Fibroblast of skin of abdomen (primary cell): Measurements from ENCODE around the gene NMNAT1.
A peak's percentile ranks its signal among the peaks of the same experiment; 100 is the strongest.
"Not testable (repeated sequence)": the region's sequence is repeated elsewhere in the genome, so short reads cannot be mapped to it uniquely, and the experiment has no call there.

ENCODE experiments used
- DNase-seq: peaks from one replicate; pipeline ENCODE4 v3.0.0-alpha.2; 2013

NMNAT1 gene

GRCh38 chr1:9920606-9921005, 22.7 kb upstream of the NMNAT1 start:
- no peak for DNase-seq

GRCh38 chr1:9922342-9922741, 20.9 kb upstream of the NMNAT1 start:
- DNase-seq = no peak

- DNase-seq = no peak
Observed at GRCh38 chr1:9927259-9927658, 16.0 kb upstream of the NMNAT1 start.

GRCh38 chr1:9929431-9930385, 13.6 kb upstream of the NMNAT1 start:
- DNase-seq = no peak

- DNase-seq = peak; percentile 51
Observed at GRCh38 chr1:9942399-9942938, 806 bp upstream of the NMNAT1 start.

GRCh38 chr1:9946315-9946714, 3.0 kb downstream of the NMNAT1 start:
- DNase-seq = no peak

GRCh38 chr1:9957726-9958125, 14.5 kb downstream of the NMNAT1 start:
- no peak for DNase-seq

GRCh38 chr1:9960011-9960410, 16.7 kb downstream of the NMNAT1 start:
- DNase-seq = no peak

- no peak for DNase-seq
Observed at GRCh38 chr1:9960706-9961562, 17.7 kb downstream of the NMNAT1 start.

GRCh38 chr1:9984253-9984652, 41.0 kb downstream of the NMNAT1 start:
- no peak for DNase-seq

GRCh38 chr1:9985001-9985400, 41.7 kb downstream of the NMNAT1 start:
- no peak for DNase-seq

- no peak for DNase-seq
Observed at GRCh38 chr1:9989773-9990172, 46.5 kb downstream of the NMNAT1 start.

GRCh38 chr1:9990944-9991343, 47.7 kb downstream of the NMNAT1 start:
- DNase-seq = no peak

GRCh38 chr1:9992910-9993309, 49.6 kb downstream of the NMNAT1 start:
- no peak for DNase-seq

GRCh38 chr1:9993561-9994075, 50.3 kb downstream of the NMNAT1 start:
- DNase-seq = no peak

GRCh38 chr1:9996624-9997582, 53.6 kb downstream of the NMNAT1 start, which contains the start of gene RBP7:
Gene RBP7, plus strand, starts transcription at chr1:9997228. Its CDS starts 31 bp downstream, at chr1:9997259.
- DNase-seq = no peak

- no peak for DNase-seq
Observed at GRCh38 chr1:10001016-10001665, 57.9 kb downstream of the NMNAT1 start.

- not testable (repeated sequence) for DNase-seq
Observed at GRCh38 chr1:10005248-10005647, 62.0 kb downstream of the NMNAT1 start.

GRCh38 chr1:10007169-10007568, 63.9 kb downstream of the NMNAT1 start:
- no peak for DNase-seq

- DNase-seq = peak; percentile 50
Observed at GRCh38 chr1:10014016-10014415, 70.7 kb downstream of the NMNAT1 start.

- peak; percentile 33 for DNase-seq
Observed at GRCh38 chr1:10019561-10019960, 76.3 kb downstream of the NMNAT1 start.
